HEK293T (cell line): Measurements from ENCODE around the gene MBD4.

Source experiments
- BHLHE40 ChIP-seq: fragments of 450-650 bp; IDR thresholded peaks from 2 replicates; pipeline ENCODE4 v1.6.1; 2016; ENCODE audit warnings: mild to moderate bottlenecking, moderate library complexity, borderline replicate concordance
- ELF4 ChIP-seq: fragments of 450-650 bp; IDR thresholded peaks from 2 replicates; pipeline ENCODE4 v1.6.1; 2017; ENCODE audit warnings: antibody characterized with exemption
- FOXA1 ChIP-seq: fragments of 450-650 bp; IDR thresholded peaks from 2 replicates; pipeline ENCODE4 v1.6.1; 2016; ENCODE audit warnings: mild to moderate bottlenecking
- FOXK2 ChIP-seq: fragments of 450-650 bp; IDR thresholded peaks from 2 replicates; pipeline ENCODE4 v1.6.1; 2016; ENCODE audit warnings: mild to moderate bottlenecking
- SP1 ChIP-seq: fragments of 450-650 bp; IDR thresholded peaks from 2 replicates; pipeline ENCODE4 v1.6.1; 2017
- SUZ12 ChIP-seq: fragments of 450-650 bp; IDR thresholded peaks from 2 replicates; pipeline ENCODE4 v1.6.1; 2016; ENCODE audit warnings: mild to moderate bottlenecking

DNA sequence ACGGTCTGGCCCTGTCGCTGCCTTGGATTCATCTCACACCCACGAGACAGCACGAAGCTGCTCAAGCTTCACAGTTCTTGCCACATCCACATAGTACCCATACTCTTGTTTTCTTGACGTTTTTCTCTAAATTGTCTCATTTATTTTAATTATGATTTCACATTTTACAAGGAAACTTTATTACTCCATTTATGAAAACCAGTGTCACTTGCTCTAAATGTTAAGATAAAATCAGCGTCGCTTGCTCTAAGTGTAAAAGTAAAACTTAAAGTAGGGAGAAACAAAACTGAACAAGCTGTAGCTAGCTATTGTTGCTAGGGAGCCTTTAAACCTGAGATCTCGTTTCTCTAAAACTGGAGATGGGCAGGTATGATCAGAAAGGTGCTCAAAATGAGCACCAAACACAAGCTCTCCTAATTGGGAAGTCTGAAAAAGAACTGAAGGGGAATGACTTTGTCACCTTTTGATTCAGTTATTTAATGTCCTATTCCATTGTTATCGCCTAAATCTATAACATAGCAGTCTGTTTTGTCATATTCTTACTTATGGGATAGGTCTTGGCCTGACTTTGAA is 956 bp upstream of the MBD4 start:
- TF ChIP-seq BHLHE40 (no peak), SP1 (no peak), FOXA1 (no peak), SUZ12 (no peak), ELF4 (no peak), FOXK2 (no peak)
